Activated B cell treated with CpG ODN at 0.5 μM for 24 hours (primary cell): Measurements from ENCODE around the gene SENP2. TPM values are rescaled to one million over a fixed set of nuclear protein-coding genes. Genes with fewer than 3 reads are reported as not detected.
"Not testable (repeated sequence)": the region's sequence is repeated elsewhere in the genome, so short reads cannot be mapped to it uniquely, and the experiment has no call there.

Experiments used
- ATAC-seq: fragments of 200-7000 bp; cut with Tn5 transposase; one replicate; pipeline ENCODE4 v1.10.0; 2021; ENCODE audit warnings: low read depth, mild to moderate bottlenecking, moderate library complexity
- CTCF ChIA-PET: fragments of 350-600 bp; sonication (Branson Sonifier 250); formaldehyde crosslinking; loops from one replicate; lab custom pipeline; 2021; ENCODE audit warnings: antibody characterized with exemption; lab: Charles Lee
- POLR2A ChIA-PET: fragments of 350-600 bp; sonication (Branson Sonifier 250); formaldehyde crosslinking; loops from one replicate; lab custom pipeline; 2021; ENCODE audit warnings: antibody characterized with exemption; lab: Charles Lee
- DNase-seq: peaks from one replicate; pipeline ENCODE4 v3.0.0; 2022
- H3K27ac Mint-ChIP-seq: one replicate; pipeline ENCODE4 v1.8.0; 2020; ENCODE audit warnings: mixed read lengths
- H3K27me3 Mint-ChIP-seq: one replicate; pipeline ENCODE4 v1.8.0; 2021; ENCODE audit warnings: mixed read lengths
- H3K36me3 Mint-ChIP-seq: one replicate; pipeline ENCODE4 v1.8.0; 2021; ENCODE audit warnings: low read depth, mixed read lengths
- H3K4me1 Mint-ChIP-seq: one replicate; pipeline ENCODE4 v1.8.0; 2021; ENCODE audit warnings: mixed read lengths
- H3K4me3 Mint-ChIP-seq: one replicate; pipeline ENCODE4 v1.8.0; 2020; ENCODE audit warnings: mild to moderate bottlenecking, mixed read lengths
- H3K9me3 Mint-ChIP-seq: one replicate; pipeline ENCODE4 v1.8.0; 2020; ENCODE audit warnings: mixed read lengths
- intact Hi-C: fragments of 100-400 bp; cut with micrococcal nuclease; formaldehyde crosslinking; loops from one replicate; pipeline ENCODE4 v1.15.1; 2024
- total RNA-seq: library from RNA; stranded (reverse); gene quantifications from 2 replicates; pipeline ENCODE4 v1.2.3, GENCODE V29; 2022
- TF ChIP-seq, protein P1 (sequence below): fragments of 200-600 bp; IDR thresholded peaks from one replicate; pipeline ENCODE4 v1.8.0; 2022; ENCODE audit warnings: antibody characterized with exemption, mild to moderate bottlenecking

SENP2 gene
- total RNA-seq, 1 donor from 2014 or later = 47.1 TPM

GRCh38 chr3:185637388-185637787 is 51.3 kb downstream of the SENP2 start:
- Mint-ChIP-seq H3K36me3 (peaks cover 2% of the 10 kb centered on the region), H3K27me3 (no peaks in the 10 kb centered on the region), H3K9me3 (no peaks in the 10 kb centered on the region), H3K4me1 (no peaks in the 10 kb centered on the region), H3K4me3 (no peak overlapping the region), H3K27ac (no peak overlapping the region)
- ChIA-PET POLR2A (no interaction called here), CTCF (no interaction called here)
- ATAC-seq (no peak), DNase-seq (no peak)
- TF ChIP-seq, protein P1, sequence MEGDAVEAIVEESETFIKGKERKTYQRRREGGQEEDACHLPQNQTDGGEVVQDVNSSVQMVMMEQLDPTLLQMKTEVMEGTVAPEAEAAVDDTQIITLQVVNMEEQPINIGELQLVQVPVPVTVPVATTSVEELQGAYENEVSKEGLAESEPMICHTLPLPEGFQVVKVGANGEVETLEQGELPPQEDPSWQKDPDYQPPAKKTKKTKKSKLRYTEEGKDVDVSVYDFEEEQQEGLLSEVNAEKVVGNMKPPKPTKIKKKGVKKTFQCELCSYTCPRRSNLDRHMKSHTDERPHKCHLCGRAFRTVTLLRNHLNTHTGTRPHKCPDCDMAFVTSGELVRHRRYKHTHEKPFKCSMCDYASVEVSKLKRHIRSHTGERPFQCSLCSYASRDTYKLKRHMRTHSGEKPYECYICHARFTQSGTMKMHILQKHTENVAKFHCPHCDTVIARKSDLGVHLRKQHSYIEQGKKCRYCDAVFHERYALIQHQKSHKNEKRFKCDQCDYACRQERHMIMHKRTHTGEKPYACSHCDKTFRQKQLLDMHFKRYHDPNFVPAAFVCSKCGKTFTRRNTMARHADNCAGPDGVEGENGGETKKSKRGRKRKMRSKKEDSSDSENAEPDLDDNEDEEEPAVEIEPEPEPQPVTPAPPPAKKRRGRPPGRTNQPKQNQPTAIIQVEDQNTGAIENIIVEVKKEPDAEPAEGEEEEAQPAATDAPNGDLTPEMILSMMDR = no peak
- intact Hi-C loops = no loop called here

- ATAC-seq, CTCF ChIA-PET, H3K36me3 Mint-ChIP-seq: not testable (repeated sequence)
These were observed 52.6 kb downstream of the SENP2 start for GRCh38 chr3:185638651-185639050.

DNA sequence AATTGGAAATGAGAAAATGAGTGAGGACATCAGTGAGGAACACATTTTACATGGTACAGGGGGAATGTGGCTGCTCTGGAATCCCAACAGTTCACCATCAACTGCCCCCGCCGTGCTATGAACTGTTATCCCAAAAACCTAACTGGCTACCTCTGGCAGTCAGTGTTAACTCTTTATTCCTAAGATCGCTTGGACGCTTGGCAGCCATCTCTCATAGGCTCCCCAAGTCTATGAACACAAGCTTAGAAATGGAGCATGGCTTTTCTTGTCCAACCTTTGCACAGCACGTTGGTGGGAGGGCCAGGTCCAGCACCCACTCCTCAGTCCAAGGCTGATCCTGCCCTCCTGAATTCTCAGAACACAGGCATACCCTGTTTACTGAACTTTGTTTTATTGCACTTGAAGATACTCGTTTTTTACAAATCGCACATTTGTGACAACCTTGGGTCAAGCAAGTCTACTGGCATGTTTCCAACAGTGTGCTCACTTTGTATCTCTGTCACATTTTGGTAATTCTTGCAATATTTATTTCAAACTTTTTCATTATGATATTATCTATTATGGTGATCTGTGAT is 53.6 kb downstream of the SENP2 start:
- no peaks in the 10 kb centered on the region for H3K4me1 Mint-ChIP-seq
- no peak for DNase-seq
- ChIA-PET CTCF (no interaction called here), POLR2A (no interaction called here)
- TF ChIP-seq, protein P1 = no peak
- H3K9me3 Mint-ChIP-seq = no peaks in the 10 kb centered on the region
- H3K27me3 Mint-ChIP-seq = no peaks in the 10 kb centered on the region
- intact Hi-C loops = no loop called here
- ATAC-seq = no peak
- H3K36me3 Mint-ChIP-seq = no peaks in the 10 kb centered on the region
- no peak overlapping the region for H3K4me3 Mint-ChIP-seq
- H3K27ac Mint-ChIP-seq = no peak overlapping the region

More at GRCh38 chr3:185638651-185639050, 52.6 kb downstream of the SENP2 start:
- intact Hi-C loops, H3K9me3 Mint-ChIP-seq, DNase-seq, H3K4me3 Mint-ChIP-seq, H3K4me1 Mint-ChIP-seq, H3K27ac Mint-ChIP-seq, H3K27me3 Mint-ChIP-seq: not testable (repeated sequence)
- POLR2A ChIA-PET = interaction anchor here (0.7 kb wide), 1 partner anchor 480 kb away, joined by 4 read pairs; no protein-coding TSS in a partner anchor

- H3K27ac Mint-ChIP-seq = no peak overlapping the region
- H3K36me3 Mint-ChIP-seq = no peaks in the 10 kb centered on the region
- ATAC-seq (no peak), DNase-seq (no peak)
- TF ChIP-seq, protein P1 = no peak
- ChIA-PET CTCF (no interaction called here), POLR2A (no interaction called here)
- no peaks in the 10 kb centered on the region for H3K4me1 Mint-ChIP-seq
- H3K4me3 Mint-ChIP-seq = no peak overlapping the region
- intact Hi-C loops = no loop called here
- no peaks in the 10 kb centered on the region for H3K9me3 Mint-ChIP-seq
- peaks cover under 1% of the 10 kb centered on the region for H3K27me3 Mint-ChIP-seq
These were observed 54.2 kb downstream of the SENP2 start for GRCh38 chr3:185640308-185640707.

DNA sequence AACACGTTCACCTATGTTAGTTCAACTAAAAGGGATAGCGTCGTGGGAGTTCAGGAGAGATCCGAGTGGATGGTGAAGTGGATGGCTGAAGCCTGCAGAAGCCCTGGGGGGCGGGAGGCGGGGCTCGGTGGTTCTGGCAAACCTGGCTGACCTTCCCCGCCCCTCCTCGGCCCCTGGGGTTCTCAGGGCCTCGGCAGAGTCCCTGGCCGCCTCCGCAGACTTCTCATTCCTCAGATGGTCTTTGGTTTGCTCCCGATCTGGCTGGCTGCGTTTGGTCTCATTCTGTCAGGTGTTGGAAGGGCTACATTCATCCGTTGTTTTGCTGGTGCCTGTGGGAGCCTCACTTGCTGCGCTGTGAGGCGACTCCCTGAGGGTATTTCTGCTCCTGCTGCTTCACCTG is 59.1 kb downstream of the SENP2 start:
- DNase-seq, ATAC-seq, POLR2A ChIA-PET, intact Hi-C loops, CTCF ChIA-PET, H3K27me3 Mint-ChIP-seq, H3K36me3 Mint-ChIP-seq, H3K4me1 Mint-ChIP-seq, H3K9me3 Mint-ChIP-seq, H3K4me3 Mint-ChIP-seq, H3K27ac Mint-ChIP-seq: not testable (repeated sequence)

DNA sequence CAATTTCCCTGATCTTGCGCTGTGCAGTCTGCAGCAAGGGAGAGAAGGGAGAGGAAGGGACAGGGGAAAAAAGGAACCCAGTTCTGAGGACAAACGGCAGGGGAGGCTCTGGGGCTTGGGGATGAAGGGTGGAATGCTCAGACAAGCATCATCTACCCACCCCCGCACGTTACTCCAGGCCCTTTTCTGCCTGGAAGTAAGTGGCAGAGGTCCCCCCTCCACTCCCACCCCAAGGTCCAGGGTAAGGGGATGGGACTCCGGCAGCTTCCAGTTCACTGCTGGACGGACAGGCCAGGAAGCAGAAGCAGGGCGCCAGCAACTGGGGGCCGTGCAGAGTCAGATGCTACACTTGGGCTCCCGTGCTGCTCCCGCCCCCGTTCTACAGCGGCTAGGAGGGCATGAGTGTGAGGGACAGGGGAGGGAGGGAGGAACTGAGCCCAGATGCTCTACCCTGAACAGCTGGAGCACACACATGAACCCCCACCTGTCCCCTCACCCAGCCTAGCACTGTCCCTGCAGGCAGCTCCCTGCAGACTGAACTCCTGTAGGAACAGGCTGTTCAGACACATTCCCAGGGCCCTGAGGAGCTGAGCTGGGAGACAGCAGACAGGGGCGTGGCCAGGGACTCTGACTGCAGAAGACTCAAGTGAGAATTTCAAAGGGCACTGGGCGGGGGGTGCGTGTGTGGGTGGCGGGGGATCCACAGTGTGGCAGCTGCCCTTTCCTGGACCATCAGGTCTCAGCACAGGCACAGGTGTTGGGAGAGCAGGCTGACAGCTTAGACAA is 59.7 kb downstream of the SENP2 start:
- no peak for DNase-seq
- intact Hi-C loops = no loop called here
- H3K27ac Mint-ChIP-seq = no peak overlapping the region
- H3K4me1 Mint-ChIP-seq = peaks cover 10% of the 10 kb centered on the region
- ChIA-PET CTCF (no interaction called here), POLR2A (no interaction called here)
- no peaks in the 10 kb centered on the region for H3K9me3 Mint-ChIP-seq
- ATAC-seq = no peak
- peaks cover 2% of the 10 kb centered on the region for H3K27me3 Mint-ChIP-seq
- no peaks in the 10 kb centered on the region for H3K36me3 Mint-ChIP-seq
- TF ChIP-seq, protein P1 = no peak
- H3K4me3 Mint-ChIP-seq = no peak overlapping the region
